ENCODE measurements around the gene FADS1.

FADS1 gene

DNA sequence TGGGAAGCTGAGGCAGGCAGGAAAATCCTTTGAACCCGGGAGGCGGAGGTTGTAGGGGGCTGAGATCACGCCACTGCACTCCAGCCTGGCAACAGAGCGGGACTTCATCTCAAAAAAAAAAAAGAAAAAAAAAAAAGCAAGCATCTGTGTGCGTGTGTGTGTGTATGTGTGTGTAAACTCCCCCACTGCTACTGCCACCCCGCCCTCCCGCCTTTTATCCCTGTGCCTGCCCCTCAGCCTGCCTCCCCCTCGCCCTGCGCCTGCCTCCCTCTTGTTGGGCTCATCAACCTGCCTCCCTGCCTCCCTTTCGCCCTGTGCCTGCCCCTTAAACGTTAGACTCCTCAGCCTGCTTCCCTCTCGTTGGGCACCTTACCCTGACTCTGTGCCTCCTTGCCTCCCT lies 42.4 kb downstream of the FADS1 start:
- DNase-seq, result no peak

DNA sequence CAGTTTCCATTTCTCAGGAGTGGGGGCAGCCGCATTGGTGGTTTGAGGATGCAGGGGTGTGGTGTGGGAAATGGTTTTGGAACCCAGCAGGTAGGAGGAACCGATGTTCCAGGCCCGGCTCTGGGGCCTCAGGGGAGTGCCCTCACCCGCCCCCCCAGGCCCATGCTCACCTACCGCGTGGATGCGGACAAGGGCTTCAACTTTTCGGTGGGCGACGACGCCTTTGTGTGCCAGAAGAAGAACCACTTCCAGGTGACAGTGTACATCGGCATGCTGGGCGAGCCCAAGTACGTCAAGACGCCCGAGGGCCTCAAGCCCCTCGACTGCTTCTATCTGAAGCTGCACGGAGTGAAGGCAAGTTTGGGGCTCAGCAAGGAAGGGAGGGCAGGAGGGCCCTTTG lies 43.0 kb downstream of the FADS1 start:
- DNase-seq, result no peak

DNA sequence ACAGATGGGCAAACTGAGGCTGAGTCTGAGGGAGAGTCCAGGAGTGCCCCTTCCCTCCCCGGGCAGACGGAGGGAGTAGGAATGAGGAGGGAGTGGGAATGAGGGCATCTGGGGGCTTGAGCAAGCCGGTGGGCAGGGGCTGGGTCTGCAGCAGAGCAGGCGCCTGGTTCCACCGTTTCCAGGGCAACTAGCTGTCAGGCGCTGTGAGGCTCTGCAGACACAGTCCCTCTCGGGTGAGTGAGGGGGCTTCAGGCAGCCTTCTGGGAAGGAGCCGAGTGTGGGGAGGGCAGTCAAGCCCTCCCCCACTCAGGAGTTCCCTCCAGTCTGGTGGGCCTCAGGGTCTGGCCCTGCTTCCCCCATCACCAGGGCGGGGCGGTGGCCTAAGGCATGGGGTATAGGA lies 43.4 kb downstream of the FADS1 start:
- DNase-seq, result no peak

DNA sequence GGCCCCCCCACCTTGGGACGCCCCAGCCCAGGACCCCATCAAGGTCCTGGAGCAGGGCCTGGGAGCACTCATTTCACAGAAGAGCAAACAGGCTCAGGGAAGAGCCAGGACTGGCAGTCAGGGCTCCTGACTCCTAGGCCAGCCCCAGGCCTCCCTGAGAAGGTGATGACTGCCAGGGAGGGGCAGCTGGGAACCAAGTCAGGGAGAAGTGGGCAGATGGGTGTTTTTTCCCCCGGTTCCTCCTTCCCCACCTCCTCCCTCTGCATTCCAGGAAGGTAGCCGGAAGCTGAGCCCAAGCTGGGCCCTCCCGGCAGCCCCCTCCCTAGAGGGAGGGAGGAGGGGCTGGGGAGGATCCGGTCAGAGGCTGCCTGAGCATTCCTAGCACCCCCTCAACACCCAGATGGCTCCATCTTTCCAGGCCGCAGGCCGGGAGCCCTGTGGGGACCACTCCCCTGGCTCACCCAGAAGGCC lies 44.8 kb downstream of the FADS1 start:
- DNase-seq, result no peak

DNA sequence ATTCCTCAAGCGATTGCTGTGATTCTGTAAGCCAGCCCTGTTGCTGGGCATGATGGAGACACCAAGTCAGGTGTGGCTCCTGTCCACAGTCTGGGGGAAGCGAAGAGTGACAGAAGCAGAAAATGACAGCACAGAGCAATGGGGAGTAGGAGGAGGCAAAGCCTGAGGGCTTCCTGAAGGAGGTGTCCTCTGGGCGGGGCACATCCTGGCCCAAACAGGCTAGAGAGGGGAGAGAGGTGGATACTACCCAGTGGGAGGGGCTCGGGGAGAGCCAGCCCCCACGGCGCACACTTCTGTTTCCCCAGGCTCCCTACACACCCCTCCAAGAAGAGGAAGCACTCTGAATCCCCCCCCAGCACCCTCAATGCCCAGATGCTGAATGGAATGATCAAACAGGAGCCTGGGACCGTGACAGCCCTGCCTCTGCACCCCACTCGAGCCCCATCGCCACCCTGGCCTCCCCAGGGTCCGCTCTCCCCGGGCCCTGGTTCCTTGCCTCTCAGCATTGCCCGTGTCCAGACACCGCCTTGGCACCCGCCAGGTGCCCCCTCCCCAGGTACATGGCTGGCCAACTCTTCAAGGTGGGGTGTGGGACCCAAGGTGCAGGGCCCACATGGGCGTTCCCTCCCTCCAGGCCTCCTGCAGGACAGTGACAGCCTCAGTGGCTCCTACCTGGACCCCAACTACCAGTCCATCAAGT lies 45.5 kb downstream of the FADS1 start:
- no peak for DNase-seq

DNA sequence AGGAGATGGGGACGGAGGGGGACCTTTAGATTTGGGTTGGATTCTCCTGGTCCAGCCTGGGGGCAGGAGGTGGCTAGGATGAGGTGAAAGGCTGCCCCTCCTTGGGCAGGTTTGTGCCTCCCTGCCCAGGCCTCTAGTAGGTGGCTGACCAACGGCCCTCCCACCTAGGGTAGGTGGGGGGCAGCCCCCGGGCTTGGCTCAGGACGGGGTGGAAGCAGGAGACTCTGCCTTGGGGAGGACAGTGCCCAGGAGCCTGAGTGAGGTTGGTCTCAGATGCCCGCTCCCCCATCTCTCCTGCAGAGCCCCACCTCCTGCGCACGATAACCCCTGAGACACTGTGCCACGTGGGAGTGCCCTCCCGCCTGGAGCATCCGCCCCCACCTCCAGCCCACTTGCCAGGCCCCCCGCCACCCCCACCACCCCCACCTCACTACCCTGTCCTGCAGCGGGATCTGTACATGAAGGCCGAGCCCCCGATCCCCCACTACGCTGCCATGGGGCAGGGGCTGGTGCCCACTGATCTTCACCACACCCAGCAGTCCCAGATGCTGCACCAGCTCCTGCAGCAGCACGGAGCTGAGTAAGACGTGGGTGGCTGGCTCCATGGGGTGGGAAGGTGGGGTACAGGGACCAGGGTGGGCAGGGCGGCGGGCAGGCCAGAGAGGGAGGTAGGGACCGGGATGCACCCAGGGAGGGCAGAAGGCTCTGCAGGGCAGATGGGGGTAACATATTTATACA lies 46.7 kb downstream of the FADS1 start:
- DNase-seq, result no peak

DNA sequence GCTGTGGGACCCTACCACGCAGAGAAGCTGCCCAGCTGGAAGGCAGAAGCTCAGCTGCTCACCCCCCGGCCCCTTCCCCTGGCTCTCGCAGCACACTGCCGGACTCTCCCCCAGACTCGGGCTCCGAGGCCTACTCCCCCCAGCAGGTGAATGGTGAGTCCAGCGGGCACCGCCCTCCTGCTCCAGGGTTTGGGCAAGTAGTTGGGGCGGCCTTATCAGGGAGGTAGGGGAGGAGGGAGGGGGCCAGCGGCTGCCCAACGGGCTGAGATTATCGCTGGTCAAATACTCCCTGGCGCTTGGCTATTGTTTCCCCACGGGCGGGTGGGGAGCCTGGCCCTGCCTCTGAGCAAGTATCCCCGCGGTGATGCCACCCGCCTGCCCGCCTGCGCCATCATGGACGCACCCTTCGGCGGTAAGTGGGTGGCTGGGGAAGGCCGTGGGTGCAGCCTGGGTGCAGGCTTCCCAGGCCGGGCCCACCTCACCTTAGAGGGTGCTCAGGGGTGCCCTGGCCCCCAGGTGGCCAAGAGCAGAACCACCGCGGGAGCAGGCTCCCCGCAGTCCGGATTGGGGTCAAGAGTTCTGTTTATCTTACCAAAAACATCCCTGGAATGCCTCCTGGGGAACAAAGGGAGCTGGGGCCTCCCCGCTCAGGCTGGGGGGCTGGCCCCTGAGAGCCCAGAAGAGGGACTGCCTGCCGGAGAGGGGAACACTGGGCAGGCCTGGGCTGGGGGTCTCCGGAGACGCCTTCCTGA lies 47.5 kb downstream of the FADS1 start:
- DNase-seq, result no peak

DNA sequence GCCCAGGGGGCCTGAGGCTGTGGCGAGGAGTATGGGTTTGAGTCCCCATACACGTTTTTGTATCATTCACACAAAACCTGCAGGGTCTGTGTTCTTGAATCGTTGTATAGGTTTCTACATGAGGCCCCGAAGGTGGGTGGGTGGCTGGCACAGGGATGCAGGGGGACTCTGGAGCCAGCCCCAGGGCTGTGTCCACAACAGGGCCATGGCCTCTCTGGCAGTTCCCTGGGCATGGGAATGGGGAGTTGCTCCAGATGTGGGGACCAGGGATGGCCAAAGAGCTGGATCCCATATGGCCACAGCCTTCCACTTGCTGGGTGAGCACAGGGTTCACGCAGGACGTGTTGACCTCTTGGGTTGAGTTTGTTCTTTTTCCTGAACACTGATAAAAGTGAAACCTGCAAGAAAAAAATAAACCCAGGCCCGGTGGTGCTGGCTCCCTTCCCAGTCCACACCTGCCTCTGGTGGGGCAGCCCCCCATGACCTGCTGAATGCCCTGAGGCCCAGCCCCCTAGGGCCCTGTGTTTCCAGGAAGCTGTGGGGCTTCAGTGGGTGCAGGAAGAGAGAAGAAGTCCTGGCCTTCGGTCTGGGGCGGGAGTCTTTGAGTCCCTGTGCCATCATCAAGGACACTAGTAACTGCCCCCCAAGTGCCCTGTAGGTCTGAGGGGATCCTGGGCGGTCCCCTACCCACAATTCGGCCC lies 48.3 kb downstream of the FADS1 start:
- no peak for DNase-seq

DNA sequence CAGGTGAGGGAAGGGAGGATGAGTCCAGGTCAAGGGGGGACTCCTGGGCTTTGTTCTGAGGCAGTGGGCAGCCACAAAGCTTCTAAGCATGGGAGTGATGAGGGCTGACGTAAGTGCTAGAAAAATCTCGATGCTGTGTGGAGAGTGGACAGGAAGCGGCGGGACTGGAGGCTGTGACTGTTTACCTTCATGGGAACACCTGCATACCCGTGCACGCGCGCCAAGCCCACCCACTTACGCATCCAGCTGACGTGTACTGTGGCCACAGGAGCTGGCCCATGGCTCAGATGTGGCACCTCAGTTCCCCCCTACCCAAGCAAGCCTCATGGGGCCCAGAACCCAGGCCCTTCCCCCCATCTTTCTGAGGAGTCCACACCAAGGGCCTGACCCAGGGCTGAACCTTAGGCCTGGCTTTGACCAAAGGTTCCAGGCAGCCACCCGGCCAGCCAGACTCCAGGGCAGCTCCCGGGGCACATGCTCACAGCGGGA lies 50.4 kb downstream of the FADS1 start:
- no peak for DNase-seq

DNA sequence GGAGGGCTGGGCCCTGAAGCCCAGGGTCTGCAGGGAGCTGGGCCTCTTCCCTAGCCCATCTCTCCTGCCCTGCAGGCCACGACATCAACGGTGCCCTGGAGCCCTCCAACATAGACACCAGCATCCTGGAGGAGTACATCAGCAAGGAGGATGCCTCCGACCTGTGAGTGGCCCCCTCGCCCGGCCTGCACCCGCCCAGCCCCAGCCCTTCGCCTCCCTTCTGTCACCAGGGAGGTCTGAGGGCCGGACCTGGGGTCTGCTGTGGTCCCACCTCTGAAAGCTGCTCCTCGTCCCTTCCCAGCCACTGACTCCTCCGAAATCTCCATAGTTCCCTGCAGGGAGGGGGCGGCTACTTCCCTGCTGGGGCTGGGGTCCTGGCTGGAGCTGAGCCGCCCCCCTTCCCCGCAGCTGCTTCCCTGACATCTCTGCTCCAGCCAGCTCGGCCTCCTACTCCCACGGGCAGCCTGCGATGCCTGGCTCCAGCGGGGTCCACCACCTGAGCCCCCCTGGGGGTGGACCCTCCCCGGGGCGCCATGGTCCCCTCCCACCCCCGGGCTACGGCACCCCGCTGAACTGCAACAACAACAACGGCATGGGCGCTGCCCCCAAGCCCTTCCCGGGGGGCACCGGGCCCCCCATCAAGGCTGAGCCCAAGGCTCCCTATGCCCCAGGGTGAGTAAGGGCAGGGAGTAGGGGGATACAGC lies 51.1 kb downstream of the FADS1 start:
- DNase-seq, result no peak

DNA sequence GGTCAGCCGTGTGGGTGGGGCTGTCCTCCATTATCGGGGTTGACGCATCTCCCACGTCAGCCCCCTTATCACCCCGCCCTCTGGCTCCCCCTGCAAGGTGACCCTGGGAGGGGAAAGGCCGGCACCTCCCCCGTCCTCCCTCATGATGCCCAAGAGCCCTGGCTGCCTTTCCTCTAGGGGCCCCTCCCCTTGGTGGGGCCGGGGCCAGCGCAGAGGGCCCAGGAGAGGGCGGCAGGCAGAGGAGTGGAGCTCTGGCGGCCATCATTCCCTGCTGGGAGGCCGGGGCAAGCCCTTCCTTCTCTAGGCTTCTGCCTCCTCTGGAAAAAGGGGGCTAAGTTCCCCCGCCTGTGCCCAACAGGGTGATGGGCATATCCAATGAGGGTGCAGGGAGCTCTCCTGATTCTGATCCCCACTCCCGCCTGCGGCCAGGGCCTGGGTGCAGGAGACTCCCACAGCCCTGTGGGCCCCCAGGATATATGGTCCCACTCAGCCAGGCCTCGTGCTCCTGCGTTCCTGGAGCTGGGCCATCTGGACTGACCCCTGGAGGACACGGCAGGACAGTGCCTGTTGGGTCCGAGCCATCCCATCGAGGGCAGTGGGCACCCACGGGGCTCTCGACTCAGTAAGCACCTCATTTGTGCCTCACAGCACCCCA lies 52.1 kb downstream of the FADS1 start:
- no peak for DNase-seq

DNA sequence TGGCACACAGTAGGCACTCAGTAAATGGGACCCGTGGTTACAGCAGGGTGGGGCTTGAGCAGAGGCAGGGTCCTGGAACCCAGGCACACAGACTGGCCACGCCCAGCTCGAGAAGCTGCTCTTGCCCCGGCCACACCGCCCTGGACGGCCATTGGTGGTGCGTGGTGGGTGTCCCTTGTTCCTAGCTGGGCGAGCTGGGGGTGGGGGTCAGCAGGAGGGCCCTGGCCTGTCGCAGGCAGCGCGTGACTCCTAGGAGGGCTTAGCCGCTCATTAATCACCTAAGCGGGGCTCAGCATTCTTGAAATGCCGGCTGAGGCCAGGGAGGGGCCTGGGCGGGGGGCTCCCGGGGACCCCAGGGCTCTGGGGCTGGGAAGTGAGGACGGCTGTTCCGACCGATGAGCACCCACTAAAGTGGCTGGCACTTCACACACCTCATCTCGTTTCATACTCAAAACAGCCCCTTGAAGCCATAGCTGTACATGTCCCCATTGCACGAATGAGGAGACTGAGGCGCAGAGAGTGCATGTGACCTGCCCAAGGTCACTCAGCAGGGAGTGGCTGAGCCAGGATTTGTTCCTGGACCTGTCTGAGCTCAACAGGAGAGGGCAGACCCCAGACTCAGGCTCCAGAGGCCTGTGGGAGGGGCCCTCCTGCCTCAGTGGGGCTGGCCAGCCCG lies 52.7 kb downstream of the FADS1 start:
- no peak for DNase-seq

DNA sequence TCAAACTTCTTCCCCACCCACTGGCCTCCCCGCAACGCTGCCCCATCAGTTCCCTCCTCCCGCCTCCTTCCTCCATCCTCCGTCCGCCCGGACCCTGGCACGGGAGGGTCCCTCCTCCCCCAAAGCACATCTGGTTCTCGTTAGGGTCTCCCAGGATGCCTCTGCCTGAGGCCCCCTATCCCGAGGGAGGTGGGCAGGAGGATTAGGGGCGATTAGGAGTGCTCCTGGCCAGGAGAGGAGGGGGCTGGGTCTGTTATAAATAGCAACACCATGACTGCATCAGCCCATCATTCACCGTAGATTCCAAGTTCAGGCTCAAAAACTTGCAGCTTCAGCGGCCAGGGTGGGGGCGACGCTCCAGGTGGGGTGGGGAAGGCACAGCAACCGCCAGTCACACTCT lies 54.0 kb downstream of the FADS1 start:
- no peak for DNase-seq

DNA sequence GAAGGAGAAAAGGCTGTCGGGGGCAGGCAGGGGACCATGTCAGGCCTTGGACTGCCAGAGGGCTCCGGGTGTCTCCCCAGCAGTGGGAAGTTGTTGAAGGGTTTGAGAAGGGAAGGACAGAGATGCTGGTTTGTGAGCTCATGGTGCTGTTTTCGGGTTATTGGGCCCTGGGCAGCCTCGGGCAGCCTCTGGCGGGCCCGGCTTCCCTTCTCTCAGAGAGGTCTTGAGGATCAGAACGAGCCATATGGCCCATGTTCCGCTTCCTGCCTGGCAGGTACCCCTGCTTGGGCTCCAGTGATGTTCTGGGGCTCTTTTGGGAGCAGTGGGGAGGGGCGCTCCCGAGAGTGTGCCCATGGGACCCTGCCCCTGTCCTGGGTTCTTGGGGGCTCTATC lies 54.6 kb downstream of the FADS1 start:
- no peak for DNase-seq

DNA sequence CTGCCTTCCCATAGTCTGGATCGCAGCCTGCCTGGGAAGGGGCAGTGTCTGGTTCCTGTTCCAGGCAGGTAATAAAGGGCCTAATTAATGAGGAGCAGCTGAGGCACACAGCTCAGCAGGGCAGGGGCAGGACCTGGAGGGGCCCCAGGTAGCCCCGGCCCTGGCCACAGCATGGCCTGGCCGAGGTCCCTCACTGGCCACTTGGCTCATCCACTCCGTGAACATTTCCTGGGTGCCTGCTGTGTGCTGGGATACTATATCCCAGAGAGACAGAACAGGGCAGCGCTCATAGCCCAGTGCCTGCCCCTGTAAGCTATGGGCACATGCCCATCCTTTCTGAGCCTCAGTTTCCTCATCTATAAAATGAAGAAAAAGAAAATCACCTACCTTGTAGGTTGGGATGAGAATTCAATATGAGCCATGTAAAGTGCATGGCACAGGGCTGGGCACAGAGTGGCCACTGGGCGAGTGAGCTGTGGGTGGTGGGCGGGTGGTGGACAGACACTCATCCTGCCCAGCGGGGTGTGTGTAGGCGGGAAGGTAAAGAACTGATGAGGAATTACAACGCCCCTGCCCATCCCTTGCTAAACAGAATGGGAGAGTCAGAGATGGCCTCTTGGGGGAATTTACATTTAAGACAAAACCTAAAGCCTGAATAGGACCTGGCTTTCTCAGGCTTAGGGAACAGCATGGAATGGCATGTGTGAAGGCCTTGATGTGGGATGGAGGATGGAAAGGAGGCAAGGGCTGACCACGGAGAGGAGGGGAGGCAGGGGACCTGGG lies 55.2 kb downstream of the FADS1 start:
- DNase-seq, result no peak

DNA sequence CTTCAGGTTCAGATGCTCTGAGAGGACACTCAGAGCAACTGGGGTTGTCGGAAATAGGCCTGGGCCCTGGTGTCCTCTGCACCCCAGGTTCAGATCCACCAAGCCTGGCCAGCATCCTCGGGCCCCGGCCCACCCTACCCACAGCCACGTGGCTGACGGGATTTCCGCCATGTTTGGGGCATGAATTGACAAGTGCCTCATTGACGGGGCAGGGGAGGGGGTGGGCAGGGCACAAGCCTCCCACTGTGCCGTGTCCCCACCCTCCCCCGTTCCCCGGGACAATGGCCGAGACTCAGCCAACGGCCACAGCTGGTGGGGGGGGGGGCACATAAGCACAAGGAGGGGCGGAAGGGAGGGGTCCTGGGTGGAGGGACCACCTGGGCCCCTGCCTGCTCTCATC lies 55.9 kb downstream of the FADS1 start:
- no peak for DNase-seq

DNA sequence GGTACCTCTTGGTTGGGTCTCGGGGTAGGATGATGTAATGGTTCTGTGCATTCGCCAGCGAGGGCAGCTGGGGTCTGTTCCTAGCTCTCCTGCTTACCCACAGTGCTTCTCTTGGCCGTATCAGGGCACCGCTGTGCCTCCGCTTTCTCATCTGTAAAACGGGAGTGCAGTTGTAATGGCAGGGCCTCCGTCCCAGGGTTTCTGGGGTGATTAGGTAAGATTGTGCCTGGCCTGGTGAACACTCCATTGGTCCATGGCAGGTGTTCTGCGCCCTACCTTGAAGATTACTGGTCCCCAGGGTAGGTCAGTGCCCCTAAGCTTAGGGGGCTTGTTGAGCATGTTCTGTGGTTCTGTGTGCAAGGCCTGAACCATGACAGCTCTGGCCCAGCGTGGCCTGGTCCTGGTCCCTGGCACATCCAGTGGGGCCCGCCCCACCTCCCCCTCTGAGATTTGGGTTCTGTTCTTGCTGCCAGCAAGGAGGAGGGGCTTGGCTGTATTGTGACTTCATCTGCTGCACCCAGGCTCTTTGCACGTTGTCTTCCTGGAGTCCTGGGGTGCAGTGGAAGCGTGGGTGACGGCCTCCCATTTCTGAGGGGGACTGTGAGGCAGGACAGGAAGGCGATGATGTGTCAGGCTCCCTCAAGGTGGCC lies 59.5 kb downstream of the FADS1 start:
- no peak for DNase-seq

DNA sequence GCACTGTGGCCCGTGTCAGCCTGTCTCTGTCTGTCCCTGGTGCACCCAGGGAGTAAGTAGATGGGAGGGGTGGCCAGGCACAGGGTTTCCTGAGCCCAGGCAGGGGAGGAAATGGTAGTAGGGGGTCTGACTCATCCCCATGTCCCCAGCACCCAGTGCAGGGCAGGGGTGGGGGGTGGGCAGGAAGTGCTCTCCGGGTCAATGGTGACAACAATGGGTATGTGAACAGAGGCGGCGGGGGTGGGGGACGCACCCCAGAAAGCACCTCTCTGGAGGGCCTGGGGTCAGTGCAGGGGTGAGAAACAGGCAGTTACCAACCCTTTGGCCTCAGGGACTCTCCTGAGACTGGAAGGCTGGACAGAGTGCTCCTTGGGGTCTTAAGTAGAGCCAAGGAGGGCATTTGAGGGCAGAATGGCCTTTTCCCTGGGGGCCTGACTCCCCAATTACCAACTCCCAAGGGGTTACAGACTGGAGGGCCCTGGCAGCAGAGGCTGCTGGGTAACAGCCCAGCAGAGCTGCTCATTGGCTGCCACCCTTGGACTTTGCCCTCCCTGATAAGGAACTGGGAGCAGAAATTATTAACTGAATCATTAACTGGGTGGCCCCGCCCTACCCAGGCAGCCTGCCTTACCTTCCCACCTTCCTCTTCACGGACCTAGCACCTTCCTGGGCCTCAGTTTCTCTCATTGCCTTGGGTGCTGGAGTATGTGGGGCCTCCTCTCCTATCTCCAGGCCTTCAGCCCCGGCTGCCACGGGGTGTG lies 60.2 kb downstream of the FADS1 start:
- DNase-seq, result no peak

DNA sequence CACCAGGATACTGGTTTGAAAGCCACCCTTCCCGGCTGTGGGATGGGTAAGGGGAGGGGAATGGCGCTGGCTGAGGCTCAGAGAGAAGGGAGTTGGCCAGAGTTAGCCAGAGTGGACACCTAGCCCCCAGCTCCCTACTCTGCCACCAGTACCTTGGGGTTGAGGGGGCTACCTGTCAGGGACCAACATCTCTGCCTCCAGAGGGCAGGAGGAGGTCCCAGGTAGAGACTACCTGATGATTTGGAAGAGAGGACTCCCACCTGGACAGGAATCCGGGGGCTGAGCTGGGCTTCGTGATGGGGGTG lies 60.7 kb downstream of the FADS1 start:
- DNase-seq, result no peak

Measured in NCI-H1092 treated with DMSO at 0.1 percent for 48 hours (cell line).